GM21360 (cell line): ENCODE results near the gene EIF2B2.
"Not testable (repeated sequence)": the region's sequence is repeated elsewhere in the genome, so short reads cannot be mapped to it uniquely, and the experiment has no call there.

Source experiments
- ATAC-seq: cut with Tn5 transposase; IDR thresholded peaks from one replicate; pipeline ENCODE4 v1.9.1; 2021; ENCODE audit warnings: mild to moderate bottlenecking, moderate library complexity; ENCODE audit not compliant: unreplicated experiment

Gene EIF2B2

GRCh38 chr14:74988131-74988530, 14.6 kb upstream of the EIF2B2 start:
- ATAC-seq, result no peak

- ATAC-seq, result no peak
Measured at GRCh38 chr14:74988993-74989392, 13.7 kb upstream of the EIF2B2 start.

GRCh38 chr14:74994182-74994581, 8.5 kb upstream of the EIF2B2 start:
- ATAC-seq, result not testable (repeated sequence)

- ATAC-seq, result not testable (repeated sequence)
Measured at GRCh38 chr14:74995781-74996180, 6.9 kb upstream of the EIF2B2 start.

GRCh38 chr14:75001261-75001660, 1.5 kb upstream of the EIF2B2 start:
- ATAC-seq, result no peak

GRCh38 chr14:75001899-75002298, 822 bp upstream of the EIF2B2 start:
- ATAC-seq, result no peak

- ATAC-seq, result no peak
Measured at GRCh38 chr14:75003250-75004027, 718 bp downstream of the EIF2B2 start.

- ATAC-seq, result no peak
Measured at GRCh38 chr14:75005357-75005756, 2.6 kb downstream of the EIF2B2 start.

- ATAC-seq, result no peak
Measured at GRCh38 chr14:75009176-75009575, 6.5 kb downstream of the EIF2B2 start.

- no peak for ATAC-seq
Measured at GRCh38 chr14:75010472-75011093, 7.9 kb downstream of the EIF2B2 start.

GRCh38 chr14:75011356-75011994, 8.8 kb downstream of the EIF2B2 start:
- ATAC-seq, result no peak

GRCh38 chr14:75013290-75013689, 10.6 kb downstream of the EIF2B2 start:
- ATAC-seq, result no peak

GRCh38 chr14:75015496-75015895, 12.8 kb downstream of the EIF2B2 start:
- ATAC-seq, result no peak

GRCh38 chr14:75016815-75017214, 14.1 kb downstream of the EIF2B2 start:
- no peak for ATAC-seq

GRCh38 chr14:75018694-75019093, 16.0 kb downstream of the EIF2B2 start:
- ATAC-seq, result no peak

GRCh38 chr14:75022655-75023054, 19.9 kb downstream of the EIF2B2 start:
- ATAC-seq, result no peak

- no peak for ATAC-seq
Measured at GRCh38 chr14:75023108-75023507, 20.4 kb downstream of the EIF2B2 start.

GRCh38 chr14:75025082-75025481, 22.4 kb downstream of the EIF2B2 start:
- no peak for ATAC-seq

- no peak for ATAC-seq
Measured at GRCh38 chr14:75025876-75026275, 23.2 kb downstream of the EIF2B2 start.

GRCh38 chr14:75030147-75030546, 27.4 kb downstream of the EIF2B2 start:
- no peak for ATAC-seq

- no peak for ATAC-seq
Measured at GRCh38 chr14:75032939-75033338, 30.2 kb downstream of the EIF2B2 start.

GRCh38 chr14:75040507-75040906, 37.8 kb downstream of the EIF2B2 start:
- no peak for ATAC-seq
